Cardiac muscle cell (in vitro differentiated cells and primary cell): Measurements from ENCODE around the gene UQCR10. TPM values are rescaled to one million over a fixed set of nuclear protein-coding genes. Genes with fewer than 3 reads are reported as not detected.
A peak's percentile ranks its signal among the peaks of the same experiment; 100 is the strongest.

Experiments
- DNase-seq, 2 donors: peaks; one replicate each; pipeline versions ENCODE4 v3.0.0 to v3.0.0-alpha.2; 2010 to 2017; ENCODE audit warnings: low read depth in 1 of 2, low spot score in 1 of 2
- H3K27ac ChIP-seq: fragments of 200-600 bp; sonication (generic); 2 replicates; pipeline ENCODE4 v1.5.1; 2016
- H3K27me3 ChIP-seq: fragments of 200-600 bp; sonication (generic); 2 replicates; pipeline ENCODE4 v1.6.0; 2016; ENCODE audit warnings: control low read depth
- H3K36me3 ChIP-seq: fragments of 200-600 bp; sonication (generic); 2 replicates; pipeline ENCODE4 v1.5.1; 2016; ENCODE audit warnings: control low read depth
- H3K4me1 ChIP-seq: fragments of 200-600 bp; sonication (generic); 2 replicates; pipeline ENCODE4 v1.8.1; 2017; ENCODE audit warnings: low read depth, mild to moderate bottlenecking, mixed run types
- H3K4me3 ChIP-seq: fragments of 200-600 bp; sonication (generic); 2 replicates; pipeline ENCODE4 v1.5.1; 2016; ENCODE audit warnings: mild to moderate bottlenecking
- H3K9me3 ChIP-seq: fragments of 200-600 bp; sonication (generic); 2 replicates; pipeline ENCODE4 v1.5.1; 2017; ENCODE audit warnings: low read depth, mild to moderate bottlenecking, control low read depth
- CTCF ChIP-seq: IDR thresholded peaks from 2 replicates; pipeline ENCODE4 v1.5.1; 2012; ENCODE audit warnings: low read depth, mild to moderate bottlenecking, low read length
- polyA plus RNA-seq: library from polyadenylated mRNA; unstranded; fragments of >200 nt; fragmentation: Nextera tagmentation; extraction: Ambion mirVana; gene quantifications from 2 replicates; pipeline ENCODE4 v1.2.1, GENCODE V29; 2016
- total RNA-seq: library from RNA; depleted of rRNA; stranded (reverse); fragments of >200 nt; gene quantifications from 2 replicates; pipeline ENCODE4 v1.2.3, GENCODE V29; 2016

The UQCR10 gene
- total and polyA plus RNA-seq, 2 experiments from 2014 or later: 107 to 613 TPM

GRCh38 chr22:29733362-29734201 is 33.6 kb upstream of the UQCR10 start:
- Histone ChIP-seq H3K27ac (no peak overlapping the region), H3K9me3 (no peaks in the 10 kb centered on the region), H3K4me1 (no peaks in the 10 kb centered on the region), H3K4me3 (no peak overlapping the region), H3K27me3 (no peaks in the 10 kb centered on the region), H3K36me3 (no peaks in the 10 kb centered on the region)
- DNase-seq: peak in 1 of 2 donors; percentile 27
- no peak for TF ChIP-seq CTCF

DNA sequence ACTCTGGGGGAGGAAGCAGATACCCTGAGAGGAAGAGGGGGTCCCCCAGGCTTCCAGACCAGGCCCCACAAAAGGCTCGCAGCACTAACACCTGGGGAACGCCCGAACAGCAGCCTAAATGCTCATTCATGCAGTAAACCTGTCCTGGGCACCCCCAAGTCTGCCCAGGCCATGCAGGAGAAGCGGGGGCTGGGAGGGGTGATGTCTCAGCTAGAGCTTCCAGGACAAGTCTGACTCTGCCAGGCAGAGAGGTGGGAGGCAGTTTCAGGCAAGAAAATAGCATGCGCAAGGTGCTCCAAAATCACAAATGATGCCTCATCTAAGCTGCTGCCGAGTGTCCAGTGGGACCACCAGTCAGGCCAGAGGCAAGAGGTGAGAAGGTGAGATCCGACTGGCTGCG is 32.8 kb upstream of the UQCR10 start:
- Histone ChIP-seq H3K4me3 (no peak overlapping the region), H3K9me3 (no peaks in the 10 kb centered on the region), H3K27me3 (no peaks in the 10 kb centered on the region), H3K4me1 (no peaks in the 10 kb centered on the region), H3K27ac (no peak overlapping the region), H3K36me3 (no peaks in the 10 kb centered on the region)
- DNase-seq: no peak
- TF ChIP-seq CTCF: no peak

GRCh38 chr22:29734838-29735237 is 32.3 kb upstream of the UQCR10 start:
- TF ChIP-seq CTCF: no peak
- H3K36me3 ChIP-seq: no peaks in the 10 kb centered on the region

DNA sequence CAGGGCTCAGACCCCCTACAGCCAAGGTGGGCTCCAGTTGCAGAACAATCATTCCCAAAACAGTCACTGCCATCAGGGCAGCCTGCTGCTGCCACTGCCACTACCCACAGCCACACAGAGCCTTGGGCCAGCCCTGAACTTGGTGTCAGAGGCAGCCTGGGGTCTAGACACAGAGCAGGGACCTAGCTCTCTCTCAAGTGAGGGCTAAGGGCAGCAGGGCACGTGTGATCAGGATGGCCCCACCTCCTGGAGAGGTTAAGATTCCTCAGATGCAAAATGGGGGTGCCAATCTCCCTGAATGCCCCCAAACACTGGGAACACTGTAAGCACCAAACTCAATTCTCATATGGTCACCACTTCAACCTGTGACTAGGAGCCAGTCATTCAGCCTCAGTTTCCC is 31.8 kb upstream of the UQCR10 start:
- Histone ChIP-seq H3K9me3 (no peaks in the 10 kb centered on the region), H3K36me3 (no peaks in the 10 kb centered on the region), H3K4me3 (no peak overlapping the region), H3K27ac (no peak overlapping the region), H3K4me1 (no peaks in the 10 kb centered on the region), H3K27me3 (no peaks in the 10 kb centered on the region)
- TF ChIP-seq CTCF: no peak
- DNase-seq: no peak

More at GRCh38 chr22:29734838-29735237, 32.3 kb upstream of the UQCR10 start:
- H3K27me3 ChIP-seq: no peaks in the 10 kb centered on the region
- H3K4me3 ChIP-seq: no peak overlapping the region
- no peaks in the 10 kb centered on the region for H3K4me1 ChIP-seq
- no peak for DNase-seq
- H3K9me3 ChIP-seq: no peaks in the 10 kb centered on the region
- no peak overlapping the region for H3K27ac ChIP-seq

DNA sequence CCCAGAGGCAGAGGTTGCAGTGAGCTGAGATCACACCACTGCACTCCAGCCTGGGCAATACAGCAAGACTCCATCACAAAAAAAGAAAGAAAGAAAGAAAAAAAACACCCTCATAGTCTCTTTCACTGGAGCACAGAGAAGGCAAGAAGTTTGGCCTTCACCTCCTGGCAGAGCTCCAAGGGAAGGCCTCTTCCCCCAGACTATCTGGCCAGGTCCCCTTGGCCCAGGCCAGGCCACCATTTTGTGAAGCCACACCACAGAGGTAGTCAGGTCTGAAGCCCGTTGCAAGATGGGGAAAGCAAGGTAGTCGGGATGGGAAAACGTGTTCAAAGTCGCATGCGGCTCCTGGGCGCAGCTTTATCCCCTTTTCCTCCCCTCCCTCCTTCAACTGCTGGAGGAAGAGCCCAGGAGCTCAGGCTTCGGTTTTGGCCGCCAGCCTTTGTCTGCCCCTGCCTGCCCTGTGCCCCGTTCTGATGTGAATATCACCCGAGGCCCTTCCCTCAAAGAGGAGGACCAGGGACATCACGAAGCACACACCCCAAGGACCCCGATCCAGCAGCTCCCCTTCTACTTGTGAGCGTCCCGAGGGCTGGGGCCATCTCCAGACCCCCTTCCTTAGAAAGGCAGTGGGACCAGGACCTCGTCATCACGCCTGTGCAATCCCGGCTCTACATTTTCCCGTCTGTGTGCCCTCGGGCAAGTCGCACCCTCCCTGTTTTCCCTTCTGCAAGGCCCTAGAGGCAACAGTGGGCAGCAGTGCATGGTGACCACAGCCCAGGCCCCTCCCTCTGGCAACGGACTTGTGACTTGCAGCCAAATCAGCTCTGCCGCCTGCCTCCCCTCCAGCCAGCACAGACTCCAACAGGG is 29.7 kb upstream of the UQCR10 start:
- Histone ChIP-seq H3K36me3 (no peaks in the 10 kb centered on the region), H3K4me1 (no peaks in the 10 kb centered on the region), H3K27me3 (no peaks in the 10 kb centered on the region), H3K4me3 (no peak overlapping the region), H3K9me3 (no peaks in the 10 kb centered on the region), H3K27ac (no peak overlapping the region)
- no peak for DNase-seq
- no peak for TF ChIP-seq CTCF
